GM19468 (cell line): ENCODE data around the gene HTR3A.

Experiments
- ATAC-seq: cut with Tn5 transposase; IDR thresholded peaks from one replicate; pipeline ENCODE4 v1.9.1; 2021; ENCODE audit warnings: mild to moderate bottlenecking, moderate library complexity, moderate number of reproducible peaks; ENCODE audit not compliant: unreplicated experiment; ENCODE audit errors: extremely low read depth

Gene HTR3A

DNA sequence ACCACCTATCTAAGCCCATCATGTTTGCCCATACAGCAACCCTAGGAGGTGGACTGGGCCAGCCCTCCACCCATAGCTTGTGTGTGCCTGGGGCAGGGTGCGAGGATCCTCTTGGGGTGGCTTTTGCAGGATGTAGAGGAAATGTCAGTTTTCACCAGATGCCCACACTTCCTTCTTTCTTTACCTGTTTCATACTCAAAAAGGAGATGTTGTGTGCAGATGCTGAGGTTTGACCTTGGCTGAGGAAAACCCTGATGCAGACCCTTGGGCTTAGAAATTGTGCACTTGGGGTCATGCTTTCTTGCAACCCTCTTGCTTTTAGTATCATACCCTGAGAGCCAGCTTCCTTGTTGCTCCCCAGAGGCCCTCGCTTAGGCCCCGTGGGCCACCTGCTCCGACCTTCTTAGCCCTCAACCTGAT is 2.2 kb downstream of the HTR3A start:
- ATAC-seq = no peak

DNA sequence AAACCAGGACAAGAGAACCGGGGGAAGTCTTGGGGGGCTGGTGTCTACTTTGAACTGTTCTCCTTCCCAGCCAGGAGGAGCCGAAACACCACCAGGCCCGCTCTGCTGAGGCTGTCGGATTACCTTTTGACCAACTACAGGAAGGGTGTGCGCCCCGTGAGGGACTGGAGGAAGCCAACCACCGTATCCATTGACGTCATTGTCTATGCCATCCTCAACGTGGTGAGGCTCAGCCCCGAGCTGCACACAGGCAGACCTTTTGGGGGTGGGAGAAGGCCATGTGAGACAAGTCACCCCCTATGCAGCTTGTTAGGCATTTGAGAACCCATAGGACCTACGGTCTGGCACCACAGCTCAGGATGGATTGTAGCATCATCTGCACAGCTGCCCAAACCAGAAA is 2.8 kb downstream of the HTR3A start:
- no peak for ATAC-seq

- ATAC-seq = no peak
Observed at GRCh38 chr11:113979431-113979830, 4.5 kb downstream of the HTR3A start.

GRCh38 chr11:113980785-113981184 is 5.9 kb downstream of the HTR3A start:
- ATAC-seq = no peak

- no peak for ATAC-seq
Observed at GRCh38 chr11:113982306-113982705, 7.4 kb downstream of the HTR3A start.

- no peak for ATAC-seq
Observed at GRCh38 chr11:113984781-113985180, 9.9 kb downstream of the HTR3A start.

DNA sequence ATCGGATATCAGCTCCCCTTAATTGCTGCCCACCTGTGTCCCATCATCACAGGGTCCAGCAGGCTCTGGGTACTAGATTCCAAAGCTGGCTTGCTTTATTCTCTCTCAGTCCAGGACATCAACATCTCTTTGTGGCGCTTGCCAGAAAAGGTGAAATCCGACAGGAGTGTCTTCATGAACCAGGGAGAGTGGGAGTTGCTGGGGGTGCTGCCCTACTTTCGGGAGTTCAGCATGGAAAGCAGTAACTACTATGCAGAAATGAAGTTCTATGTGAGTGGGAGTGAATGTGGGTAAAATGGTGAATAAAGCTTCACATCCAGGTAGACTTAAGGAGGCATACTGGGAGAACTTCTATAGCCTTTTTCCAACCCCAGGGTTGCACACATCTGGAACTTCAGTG is 11.0 kb downstream of the HTR3A start:
- ATAC-seq = no peak

DNA sequence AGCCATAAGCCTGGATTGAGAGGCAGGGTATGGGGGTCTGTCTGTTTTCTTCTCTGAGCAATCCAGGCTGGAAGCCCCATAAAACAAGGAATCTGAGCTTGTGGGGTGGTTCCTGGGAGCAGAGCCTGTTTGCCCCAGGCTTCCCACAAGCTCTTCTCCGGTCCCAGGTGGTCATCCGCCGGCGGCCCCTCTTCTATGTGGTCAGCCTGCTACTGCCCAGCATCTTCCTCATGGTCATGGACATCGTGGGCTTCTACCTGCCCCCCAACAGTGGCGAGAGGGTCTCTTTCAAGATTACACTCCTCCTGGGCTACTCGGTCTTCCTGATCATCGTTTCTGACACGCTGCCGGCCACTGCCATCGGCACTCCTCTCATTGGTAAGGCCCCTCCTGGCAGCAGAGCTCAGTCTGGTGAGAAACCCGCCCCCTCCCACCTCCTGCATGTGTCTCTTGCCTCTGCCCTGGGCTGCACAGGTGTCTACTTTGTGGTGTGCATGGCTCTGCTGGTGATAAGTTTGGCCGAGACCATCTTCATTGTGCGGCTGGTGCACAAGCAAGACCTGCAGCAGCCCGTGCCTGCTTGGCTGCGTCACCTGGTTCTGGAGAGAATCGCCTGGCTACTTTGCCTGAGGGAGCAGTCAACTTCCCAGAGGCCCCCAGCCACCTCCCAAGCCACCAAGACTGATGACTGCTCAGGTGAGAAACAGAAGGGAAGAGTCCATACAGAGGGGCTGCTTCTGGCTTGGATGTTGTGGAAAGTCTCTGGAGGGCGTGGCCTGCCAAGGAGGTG is 11.6 kb downstream of the HTR3A start:
- ATAC-seq = no peak

GRCh38 chr11:113989381-113989780 is 14.5 kb downstream of the HTR3A start:
- no peak for ATAC-seq

GRCh38 chr11:113989916-113990315 is 15.0 kb downstream of the HTR3A start:
- no peak for ATAC-seq

DNA sequence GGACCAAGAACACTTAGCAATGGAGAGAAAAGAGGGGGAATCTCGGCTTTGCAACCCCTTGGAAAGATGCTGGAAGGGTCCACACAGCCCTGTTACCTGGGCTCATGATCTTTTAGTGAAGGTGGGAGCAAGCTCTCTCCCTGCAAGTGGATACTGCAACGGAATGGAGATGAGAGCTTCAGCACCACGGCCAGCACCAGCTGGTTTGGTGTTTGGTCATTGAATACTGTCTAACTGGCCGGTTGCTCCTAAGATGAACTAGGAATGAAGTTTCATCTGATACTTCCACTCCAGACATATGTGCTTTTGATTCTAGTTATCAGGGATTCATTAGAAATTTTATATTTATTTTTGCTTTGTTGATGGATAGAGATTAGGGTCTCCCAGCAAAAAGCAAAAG is 16.3 kb downstream of the HTR3A start:
- ATAC-seq = no peak

DNA sequence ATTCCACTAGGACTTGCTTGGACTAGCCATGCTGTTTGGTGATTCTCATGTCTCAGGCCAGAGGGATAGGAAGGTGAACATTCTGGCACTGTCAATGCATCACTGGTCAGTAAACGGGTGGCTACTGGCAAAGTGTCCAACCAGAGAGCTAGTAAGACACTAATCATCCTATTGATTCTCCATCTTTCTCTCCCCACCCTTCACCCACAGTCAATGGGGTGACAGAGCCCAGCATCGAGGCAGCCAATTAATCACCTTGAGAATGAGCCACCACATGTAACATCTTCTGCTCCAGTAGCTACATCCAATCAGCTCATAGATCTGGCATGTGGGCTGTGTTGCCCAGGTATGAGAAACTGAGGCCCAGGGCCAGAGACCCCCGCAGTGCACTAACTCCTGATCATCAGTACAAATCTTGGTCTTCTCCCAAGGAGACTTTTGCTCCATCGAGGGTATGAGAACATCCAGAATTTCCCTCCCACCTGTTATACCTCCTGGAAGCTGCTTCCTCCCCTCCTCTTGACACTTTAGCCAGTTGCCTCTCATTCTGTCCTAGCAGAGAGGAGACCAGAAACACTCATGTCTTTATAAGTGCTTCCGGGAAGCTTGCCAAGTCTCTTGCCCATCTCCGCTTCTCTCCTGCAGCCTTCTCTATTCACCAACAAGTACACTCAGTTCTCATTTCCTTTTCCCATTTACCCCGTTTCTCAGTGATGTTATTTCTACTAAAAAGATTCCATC is 17.0 kb downstream of the HTR3A start:
- no peak for ATAC-seq

DNA sequence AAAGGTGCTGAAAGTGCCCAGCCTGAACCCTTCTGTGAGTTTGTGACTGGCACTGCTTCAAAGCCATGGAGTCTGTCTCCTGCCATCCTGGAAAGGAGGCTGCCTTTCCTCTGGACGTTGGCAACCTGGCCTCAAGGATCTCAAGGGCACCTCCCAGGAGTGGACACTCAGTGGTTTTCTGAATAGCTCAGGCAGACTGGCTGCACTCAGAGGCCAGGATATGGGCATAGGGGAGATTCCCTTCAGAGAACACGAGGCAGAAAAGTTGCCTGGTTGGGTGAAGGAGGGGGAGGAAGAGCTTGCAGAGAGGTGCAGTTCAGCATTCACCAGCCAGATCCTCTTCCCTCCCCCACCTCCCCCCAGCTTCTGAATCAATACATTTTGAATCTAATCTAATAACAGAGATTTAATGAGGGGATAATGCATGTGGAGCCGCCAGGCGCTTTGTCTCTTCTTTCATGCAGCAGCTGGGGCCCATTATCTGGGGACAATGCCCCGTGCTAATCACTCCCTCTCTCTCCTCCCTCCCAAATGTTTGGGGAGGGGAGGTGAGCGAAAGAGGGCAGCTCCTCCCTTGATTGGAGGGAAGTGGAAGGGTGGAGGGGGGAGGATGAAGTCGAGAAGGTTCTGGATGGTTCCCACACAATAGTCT is 17.7 kb downstream of the HTR3A start:
- ATAC-seq = no peak

GRCh38 chr11:113994077-113994954 is 19.4 kb downstream of the HTR3A start:
- ATAC-seq = no peak

DNA sequence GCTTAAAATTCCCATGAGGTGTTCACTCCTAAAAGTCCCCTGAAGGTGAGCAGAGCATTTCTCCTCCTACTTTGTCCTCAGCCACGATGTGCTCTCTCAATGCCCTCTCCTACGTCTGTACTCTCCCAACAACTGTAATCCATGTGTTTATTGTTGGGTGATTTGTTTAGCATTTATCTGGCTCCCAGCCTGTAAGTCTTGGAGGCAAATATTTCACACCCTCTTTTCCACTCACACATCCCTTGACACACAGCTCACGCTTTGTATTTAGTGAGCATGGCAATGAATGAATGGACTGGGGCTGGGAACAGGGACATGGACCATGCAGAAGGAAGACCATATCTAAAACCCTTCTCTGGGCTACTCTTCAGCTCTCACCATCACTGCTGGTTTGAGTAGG is 22.6 kb downstream of the HTR3A start:
- ATAC-seq = no peak

- ATAC-seq = no peak
Observed at GRCh38 chr11:113998574-113998973, 23.7 kb downstream of the HTR3A start.

DNA sequence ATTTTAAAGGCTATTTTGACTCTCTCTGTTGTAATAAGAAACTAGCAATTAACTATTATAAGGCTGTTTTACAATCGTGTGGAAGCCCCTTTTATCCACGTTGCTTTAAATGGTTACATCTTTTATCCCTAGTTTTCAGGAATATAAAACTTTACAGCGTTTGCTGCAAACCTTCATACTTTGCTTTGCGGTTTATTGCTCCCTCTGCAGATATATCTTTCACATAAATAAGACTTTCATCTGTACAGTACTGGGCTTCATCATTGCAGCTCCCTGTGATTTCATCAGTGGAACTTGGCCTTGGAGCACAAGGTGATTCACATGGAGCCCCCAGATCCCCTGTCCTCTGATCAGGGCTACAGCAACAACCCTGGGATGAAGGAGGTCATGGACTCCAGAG is 25.6 kb downstream of the HTR3A start:
- ATAC-seq = no peak

DNA sequence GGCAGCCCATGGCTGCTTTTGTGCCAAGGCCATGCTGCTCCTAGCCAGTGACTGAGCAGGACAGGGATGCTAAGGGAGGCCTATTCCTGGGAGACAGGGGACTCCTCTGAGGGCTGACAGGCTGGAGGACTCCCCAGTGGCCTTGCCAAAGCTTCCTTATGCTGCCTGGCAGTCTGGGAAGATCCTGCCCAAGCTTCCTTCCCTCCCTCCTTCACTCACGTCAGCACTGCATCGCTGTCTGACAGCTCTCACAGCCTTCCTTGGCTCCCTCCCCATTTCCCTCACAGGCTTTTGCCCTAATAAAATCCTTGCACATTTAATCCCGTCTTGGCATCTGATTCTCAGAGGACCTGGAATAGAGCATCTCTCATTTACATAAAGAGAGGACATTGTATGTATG is 26.5 kb downstream of the HTR3A start:
- no peak for ATAC-seq

DNA sequence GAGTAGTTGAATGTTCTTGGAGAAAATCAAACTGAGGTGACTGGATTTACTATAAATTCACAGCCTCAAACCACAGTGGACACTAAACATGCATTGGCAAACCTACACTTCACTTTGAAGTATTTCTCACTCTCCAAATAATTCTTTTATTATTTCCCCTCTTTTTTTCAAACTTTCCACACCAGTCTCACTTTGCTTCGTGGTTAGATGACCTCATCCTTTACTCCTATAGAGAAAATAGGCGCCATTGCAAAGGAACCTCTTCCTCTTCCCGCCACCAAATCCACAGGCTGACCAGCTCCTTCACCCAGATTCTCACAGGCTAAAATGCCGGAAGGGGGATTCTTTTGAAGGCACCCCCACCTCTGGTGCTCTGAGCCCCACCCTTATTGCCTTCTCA is 33.4 kb downstream of the HTR3A start:
- ATAC-seq = no peak

- ATAC-seq = no peak
Observed at GRCh38 chr11:114010931-114011330, 36.0 kb downstream of the HTR3A start.
